Thyroid gland (tissue), 4 donors: ENCODE measurements around the gene SYT3. TPM values are rescaled to one million over a fixed set of nuclear protein-coding genes. Genes with fewer than 3 reads are reported as not detected.

ENCODE experiments used
- DNase-seq, 2 donors: peaks; one replicate each; pipeline ENCODE4 v3.0.0-alpha.2; 2019
- H3K27ac ChIP-seq, 3 donors: fragments of 200-600 bp; sonication (generic); 1 replicate in 2 of 3; 2 replicates in 1 of 3; pipeline ENCODE4 v1.5.1; 2016 to 2019; ENCODE audit warnings: mild to moderate bottlenecking in 1 of 3, moderate library complexity in 1 of 3
- H3K27me3 ChIP-seq: fragments of 200-600 bp; sonication (generic); one replicate; pipeline ENCODE4 v1.5.1; 2019
- H3K36me3 ChIP-seq, 2 donors: fragments of 200-600 bp; sonication (generic); one replicate each; pipeline ENCODE4 v1.5.1; 2016 to 2019
- H3K4me1 ChIP-seq, 2 donors: fragments of 200-600 bp; sonication (generic); one replicate each; pipeline ENCODE4 v1.5.1; 2017 to 2019
- H3K4me3 ChIP-seq, 3 donors: fragments of 200-600 bp; sonication (generic); replicated peaks in 1 of 3; 1 replicate in 2 of 3; 2 replicates in 1 of 3; pipeline ENCODE4 v1.5.1; 2016; ENCODE audit warnings: mild to moderate bottlenecking in 1 of 3
- H3K9me3 ChIP-seq: fragments of 200-600 bp; sonication (generic); one replicate; pipeline ENCODE4 v1.5.1; 2017
- POLR2A ChIP-seq, 2 donors: fragments of 450-650 bp; IDR thresholded peaks; one replicate each; pipeline ENCODE4 v1.6.1; 2017; ENCODE audit warnings: antibody characterized with exemption in 2 of 2, mild to moderate bottlenecking in 2 of 2, moderate library complexity in 1 of 2
- WGBS, 2 donors: methylation state at CpG; one replicate each; pipeline ENCODE4 v1.1.5; 2017; 5-methylcytosine and 5-hydroxymethylcytosine counted together
- intact Hi-C: fragments of 100-400 bp; cut with DNase I; formaldehyde crosslinking; loops from one replicate; pipeline ENCODE4 v1.15.1; 2023
- total RNA-seq, 4 donors: library from RNA; depleted of rRNA; stranded (reverse); fragments of >200 nt; gene quantifications; one replicate each; pipeline ENCODE4 v1.2.3, GENCODE V29; 2016
- TF ChIP-seq, protein P1 (sequence below), 6 experiments: fragments of 200-600 bp in 3 of 6; fragments of 450-650 bp in 3 of 6; sonication (generic) in 3 of 6; IDR thresholded peaks; one replicate each; pipeline ENCODE4 v1.5.1; 2016 to 2019; ENCODE audit warnings: antibody characterized with exemption in 6 of 6, mild to moderate bottlenecking in 2 of 6, inconsistent platforms in 1 of 6, moderate library complexity in 1 of 6

SYT3 gene
- total RNA-seq, 4 donors from 2014 or later = 0.67 to 1.4 (median 1.3) TPM; not detected in 1

- Histone ChIP-seq H3K27ac (no peak overlapping the region), H3K27me3 (peaks cover 32% of the 10 kb centered on the region), H3K4me1 (peaks cover 0 to 14% of the 10 kb centered on the region in 2 donors), H3K4me3 (no peak overlapping the region), H3K9me3 (no peaks in the 10 kb centered on the region), H3K36me3 (no peaks in the 10 kb centered on the region)
- TF ChIP-seq, protein P1, sequence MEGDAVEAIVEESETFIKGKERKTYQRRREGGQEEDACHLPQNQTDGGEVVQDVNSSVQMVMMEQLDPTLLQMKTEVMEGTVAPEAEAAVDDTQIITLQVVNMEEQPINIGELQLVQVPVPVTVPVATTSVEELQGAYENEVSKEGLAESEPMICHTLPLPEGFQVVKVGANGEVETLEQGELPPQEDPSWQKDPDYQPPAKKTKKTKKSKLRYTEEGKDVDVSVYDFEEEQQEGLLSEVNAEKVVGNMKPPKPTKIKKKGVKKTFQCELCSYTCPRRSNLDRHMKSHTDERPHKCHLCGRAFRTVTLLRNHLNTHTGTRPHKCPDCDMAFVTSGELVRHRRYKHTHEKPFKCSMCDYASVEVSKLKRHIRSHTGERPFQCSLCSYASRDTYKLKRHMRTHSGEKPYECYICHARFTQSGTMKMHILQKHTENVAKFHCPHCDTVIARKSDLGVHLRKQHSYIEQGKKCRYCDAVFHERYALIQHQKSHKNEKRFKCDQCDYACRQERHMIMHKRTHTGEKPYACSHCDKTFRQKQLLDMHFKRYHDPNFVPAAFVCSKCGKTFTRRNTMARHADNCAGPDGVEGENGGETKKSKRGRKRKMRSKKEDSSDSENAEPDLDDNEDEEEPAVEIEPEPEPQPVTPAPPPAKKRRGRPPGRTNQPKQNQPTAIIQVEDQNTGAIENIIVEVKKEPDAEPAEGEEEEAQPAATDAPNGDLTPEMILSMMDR (IDR thresholded peaks at IDR 0.05) = no peak
- TF ChIP-seq POLR2A (IDR thresholded peaks at IDR 0.05) = no peak
- no peak for DNase-seq
- intact Hi-C loops = no loop called here
- 0 to 16% methylated on average over 1 to 22 of the region's 47 CpGs for WGBS, 2 donors
These were observed 26.9 kb upstream of the SYT3 start for GRCh38 chr19:50666346-50667176.

GRCh38 chr19:50664204-50664603 is 24.5 kb upstream of the SYT3 start:
- Histone ChIP-seq H3K27me3 (peaks cover 30% of the 10 kb centered on the region), H3K4me3 (no peak overlapping the region), H3K4me1 (peaks cover 5 to 16% of the 10 kb centered on the region in 2 donors), H3K9me3 (no peaks in the 10 kb centered on the region), H3K27ac (no peak overlapping the region), H3K36me3 (no peaks in the 10 kb centered on the region)
- TF ChIP-seq, protein P1 (IDR thresholded peaks at IDR 0.05) = no peak
- no peak for TF ChIP-seq POLR2A (IDR thresholded peaks at IDR 0.05)
- 76 to 79% methylated on average over 6 of the region's 6 CpGs for WGBS, 2 donors
- no peak for DNase-seq
- intact Hi-C loops = no loop called here

DNA sequence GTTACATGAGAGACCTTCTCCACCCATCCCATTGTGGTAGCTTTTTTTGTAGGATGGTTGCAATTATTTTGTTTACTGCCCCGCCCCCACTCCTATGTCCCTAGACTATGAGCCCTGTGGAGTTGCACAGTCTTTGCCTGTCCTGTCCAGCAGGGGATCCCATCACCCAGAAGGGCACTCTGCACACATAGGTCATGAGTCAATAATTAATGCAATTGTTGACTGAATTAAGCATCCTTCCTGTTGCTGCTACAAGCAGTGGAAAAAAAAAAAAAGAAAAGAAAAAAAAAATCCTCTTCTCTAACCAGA is 23.8 kb upstream of the SYT3 start:
- Histone ChIP-seq H3K4me3 (no peak overlapping the region), H3K27ac (no peak overlapping the region), H3K9me3 (no peaks in the 10 kb centered on the region), H3K4me1 (peaks cover 13 to 23% of the 10 kb centered on the region in 2 donors), H3K36me3 (no peaks in the 10 kb centered on the region), H3K27me3 (peaks cover 23% of the 10 kb centered on the region)
- no peak for DNase-seq
- intact Hi-C loops = no loop called here
- WGBS, 2 donors = 88 to 96% methylated on average over 1 of the region's 1 CpG
- TF ChIP-seq, protein P1 (IDR thresholded peaks at IDR 0.05) = no peak
- TF ChIP-seq POLR2A (IDR thresholded peaks at IDR 0.05) = no peak

GRCh38 chr19:50662651-50663481 is 23.2 kb upstream of the SYT3 start:
- no peak overlapping the region for H3K4me3 ChIP-seq
- no peak for TF ChIP-seq POLR2A (IDR thresholded peaks at IDR 0.05)
- H3K27ac ChIP-seq = no peak overlapping the region
- H3K36me3 ChIP-seq = no peaks in the 10 kb centered on the region
- peaks cover 15 to 23% of the 10 kb centered on the region in 2 donors for H3K4me1 ChIP-seq
- no peaks in the 10 kb centered on the region for H3K9me3 ChIP-seq
- peaks cover 17% of the 10 kb centered on the region for H3K27me3 ChIP-seq
- intact Hi-C loops = no loop called here
- no peak for DNase-seq
- 54 to 61% methylated on average over 16 of the region's 16 CpGs for WGBS, 2 donors

DNA sequence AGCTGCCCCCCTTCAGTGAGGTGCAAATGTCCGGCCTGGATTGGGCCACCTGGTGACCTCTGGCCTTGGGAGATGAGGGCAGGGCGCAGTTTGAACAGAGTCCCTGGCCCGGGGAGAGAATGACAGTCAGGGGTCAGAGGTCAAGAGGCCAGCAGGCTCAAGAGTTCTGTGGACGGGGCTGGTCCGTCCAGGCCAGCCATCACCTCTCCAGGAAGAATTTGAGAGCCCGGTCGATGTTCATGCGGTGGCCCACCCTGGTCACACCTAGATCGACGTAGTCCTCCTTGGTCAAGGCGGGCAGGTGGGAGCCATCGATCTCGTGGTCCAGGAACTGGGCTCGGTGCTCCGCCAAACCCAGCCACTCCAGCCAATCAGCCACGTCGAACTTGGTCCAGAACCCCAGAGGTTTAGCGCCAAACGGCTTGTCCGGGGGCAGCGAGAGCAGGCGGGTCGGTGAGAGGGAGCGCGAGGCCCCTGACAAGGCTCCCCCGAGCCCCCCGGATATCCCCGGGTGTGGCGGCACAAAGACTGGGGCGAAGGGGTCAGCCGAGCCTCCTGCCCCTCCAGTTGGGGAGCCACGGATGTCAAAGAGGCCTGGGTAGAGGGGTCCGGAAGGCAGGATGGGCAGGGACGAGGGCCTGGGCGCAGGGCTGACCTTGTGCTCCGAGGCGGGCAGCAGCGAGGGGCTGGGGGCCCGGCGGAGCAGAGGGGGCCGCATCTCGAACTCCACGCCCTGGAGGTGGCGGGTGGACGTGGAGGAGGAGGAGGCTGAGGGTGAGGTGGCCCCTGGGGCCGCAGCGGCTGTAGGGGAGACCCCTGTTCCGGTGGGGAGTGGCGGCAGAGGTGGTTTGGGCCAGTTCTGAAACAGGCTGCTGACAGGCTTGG is 22.3 kb upstream of the SYT3 start:
- no peak for TF ChIP-seq POLR2A (IDR thresholded peaks at IDR 0.05)
- TF ChIP-seq, protein P1 (IDR thresholded peaks at IDR 0.05) = no peak
- DNase-seq = no peak
- WGBS, 2 donors = 59 to 71% methylated on average over 40 of the region's 49 CpGs
- intact Hi-C loops = no loop called here
- H3K4me3 ChIP-seq = no peak overlapping the region
- no peak overlapping the region for H3K27ac ChIP-seq
- H3K9me3 ChIP-seq = no peaks in the 10 kb centered on the region
- H3K27me3 ChIP-seq = peaks cover 12% of the 10 kb centered on the region
- no peaks in the 10 kb centered on the region for H3K36me3 ChIP-seq
- H3K4me1 ChIP-seq = peaks cover 15 to 18% of the 10 kb centered on the region in 2 donors
